ENCODE results near the gene PLCB1.

PLCB1 gene

DNA sequence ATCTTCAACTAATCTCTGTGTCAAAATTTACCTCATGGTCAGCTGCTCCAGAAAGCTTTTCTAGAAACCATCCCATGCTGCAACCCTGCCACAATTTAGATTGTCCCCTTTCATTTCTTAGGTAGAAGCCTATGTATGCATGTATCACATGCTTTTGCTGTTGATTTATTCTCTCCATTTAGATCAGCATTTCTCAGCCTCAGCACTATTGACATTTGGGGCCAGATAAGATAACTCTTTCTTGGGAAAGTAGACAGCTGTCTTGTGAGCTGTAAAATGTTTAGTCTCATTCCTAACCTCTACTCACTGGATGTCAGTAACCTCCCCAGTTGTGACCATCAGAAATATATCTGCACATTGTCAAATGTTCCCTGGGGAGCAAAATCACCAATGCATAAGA, 99.0 kb downstream of the PLCB1 start:
- Mint-ChIP-seq H3K36me3 (ENCODE audit: low read depth) (no peaks in the 10 kb centered on the region), H3K27ac (no peak overlapping the region), H3K27me3 (ENCODE audit: low read depth, poor library complexity) (no peaks in the 10 kb centered on the region), H3K9me3 (no peaks in the 10 kb centered on the region), H3K4me1 (peaks cover 8% of the 10 kb centered on the region), H3K4me3 (no peak overlapping the region)
- TF ChIP-seq, protein P1, sequence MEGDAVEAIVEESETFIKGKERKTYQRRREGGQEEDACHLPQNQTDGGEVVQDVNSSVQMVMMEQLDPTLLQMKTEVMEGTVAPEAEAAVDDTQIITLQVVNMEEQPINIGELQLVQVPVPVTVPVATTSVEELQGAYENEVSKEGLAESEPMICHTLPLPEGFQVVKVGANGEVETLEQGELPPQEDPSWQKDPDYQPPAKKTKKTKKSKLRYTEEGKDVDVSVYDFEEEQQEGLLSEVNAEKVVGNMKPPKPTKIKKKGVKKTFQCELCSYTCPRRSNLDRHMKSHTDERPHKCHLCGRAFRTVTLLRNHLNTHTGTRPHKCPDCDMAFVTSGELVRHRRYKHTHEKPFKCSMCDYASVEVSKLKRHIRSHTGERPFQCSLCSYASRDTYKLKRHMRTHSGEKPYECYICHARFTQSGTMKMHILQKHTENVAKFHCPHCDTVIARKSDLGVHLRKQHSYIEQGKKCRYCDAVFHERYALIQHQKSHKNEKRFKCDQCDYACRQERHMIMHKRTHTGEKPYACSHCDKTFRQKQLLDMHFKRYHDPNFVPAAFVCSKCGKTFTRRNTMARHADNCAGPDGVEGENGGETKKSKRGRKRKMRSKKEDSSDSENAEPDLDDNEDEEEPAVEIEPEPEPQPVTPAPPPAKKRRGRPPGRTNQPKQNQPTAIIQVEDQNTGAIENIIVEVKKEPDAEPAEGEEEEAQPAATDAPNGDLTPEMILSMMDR (IDR thresholded peaks at IDR 0.05): no peak
- DNase-seq: no peak

DNA sequence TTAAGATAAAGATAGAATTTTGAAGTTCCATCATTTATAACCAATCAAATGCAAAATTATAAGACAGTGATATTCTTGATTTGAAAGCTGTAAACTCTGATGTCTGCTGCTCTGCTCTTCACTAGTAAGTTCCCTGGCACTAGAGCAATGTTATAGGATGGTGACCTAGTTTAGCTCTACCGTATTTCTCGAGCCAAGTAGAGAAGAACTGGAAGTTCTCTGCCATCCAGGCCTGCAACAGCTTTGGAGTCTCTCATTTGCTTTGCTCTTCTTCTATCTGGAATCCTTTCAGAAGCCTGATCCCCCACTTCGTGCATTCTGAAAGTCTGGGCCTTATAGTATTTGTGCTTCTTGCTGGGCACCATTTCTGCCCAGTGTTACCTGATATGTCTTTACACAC, 100.3 kb downstream of the PLCB1 start:
- no peak for DNase-seq
- no peaks in the 10 kb centered on the region for H3K9me3 Mint-ChIP-seq
- H3K27me3 Mint-ChIP-seq (ENCODE audit: low read depth, poor library complexity): no peaks in the 10 kb centered on the region
- no peak overlapping the region for H3K4me3 Mint-ChIP-seq
- H3K36me3 Mint-ChIP-seq (ENCODE audit: low read depth): no peaks in the 10 kb centered on the region
- H3K4me1 Mint-ChIP-seq: peaks cover 8% of the 10 kb centered on the region
- H3K27ac Mint-ChIP-seq: no peak overlapping the region
- TF ChIP-seq, protein P1 (IDR thresholded peaks at IDR 0.05): no peak

DNA sequence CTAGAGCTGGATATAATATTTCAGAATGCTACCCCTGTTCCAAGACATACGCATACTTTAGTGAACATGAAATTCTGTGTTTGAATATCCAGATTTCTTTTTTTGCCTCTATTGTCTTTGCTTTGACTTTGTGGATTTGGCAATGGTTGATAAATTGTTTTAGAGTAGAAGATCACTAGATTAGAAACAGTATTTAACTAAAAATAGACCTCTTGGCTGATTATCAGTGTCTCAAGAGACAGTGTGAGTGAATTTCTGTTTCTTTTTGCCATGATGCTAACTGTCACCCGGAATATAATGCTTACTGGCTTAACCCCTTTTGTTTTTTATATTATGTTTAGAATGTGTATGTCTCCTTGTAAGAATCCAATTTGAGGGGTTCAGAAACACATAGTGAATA, 102.5 kb downstream of the PLCB1 start:
- H3K36me3 Mint-ChIP-seq (ENCODE audit: low read depth): no peaks in the 10 kb centered on the region
- DNase-seq: no peak
- TF ChIP-seq, protein P1 (IDR thresholded peaks at IDR 0.05): no peak
- H3K4me1 Mint-ChIP-seq: no peaks in the 10 kb centered on the region
- H3K9me3 Mint-ChIP-seq: no peaks in the 10 kb centered on the region
- H3K27ac Mint-ChIP-seq: peak overlapping the region; percentile 18
- no peaks in the 10 kb centered on the region for H3K27me3 Mint-ChIP-seq (ENCODE audit: low read depth, poor library complexity)
- no peak overlapping the region for H3K4me3 Mint-ChIP-seq

DNA sequence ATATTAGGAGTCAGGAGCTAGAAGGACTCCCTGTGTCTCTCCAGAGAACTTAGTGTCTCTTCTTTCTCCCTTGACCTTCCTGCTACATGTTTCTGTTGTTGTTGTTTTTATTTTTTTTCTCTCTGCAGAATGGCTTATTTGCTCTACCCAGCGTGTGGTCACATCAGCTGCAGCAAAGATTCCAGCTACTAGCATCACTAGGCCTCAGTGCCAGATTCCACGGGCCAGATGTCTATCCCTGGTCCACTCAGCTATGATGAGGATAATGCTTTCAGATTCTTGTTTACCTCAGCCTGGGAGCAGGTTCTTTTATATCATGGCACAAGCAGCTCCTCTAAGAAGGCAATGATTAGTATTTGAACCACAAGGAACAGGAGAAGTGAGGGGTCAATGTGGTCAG, 110.0 kb downstream of the PLCB1 start:
- no peaks in the 10 kb centered on the region for H3K9me3 Mint-ChIP-seq
- H3K27me3 Mint-ChIP-seq (ENCODE audit: low read depth, poor library complexity): no peaks in the 10 kb centered on the region

DNA sequence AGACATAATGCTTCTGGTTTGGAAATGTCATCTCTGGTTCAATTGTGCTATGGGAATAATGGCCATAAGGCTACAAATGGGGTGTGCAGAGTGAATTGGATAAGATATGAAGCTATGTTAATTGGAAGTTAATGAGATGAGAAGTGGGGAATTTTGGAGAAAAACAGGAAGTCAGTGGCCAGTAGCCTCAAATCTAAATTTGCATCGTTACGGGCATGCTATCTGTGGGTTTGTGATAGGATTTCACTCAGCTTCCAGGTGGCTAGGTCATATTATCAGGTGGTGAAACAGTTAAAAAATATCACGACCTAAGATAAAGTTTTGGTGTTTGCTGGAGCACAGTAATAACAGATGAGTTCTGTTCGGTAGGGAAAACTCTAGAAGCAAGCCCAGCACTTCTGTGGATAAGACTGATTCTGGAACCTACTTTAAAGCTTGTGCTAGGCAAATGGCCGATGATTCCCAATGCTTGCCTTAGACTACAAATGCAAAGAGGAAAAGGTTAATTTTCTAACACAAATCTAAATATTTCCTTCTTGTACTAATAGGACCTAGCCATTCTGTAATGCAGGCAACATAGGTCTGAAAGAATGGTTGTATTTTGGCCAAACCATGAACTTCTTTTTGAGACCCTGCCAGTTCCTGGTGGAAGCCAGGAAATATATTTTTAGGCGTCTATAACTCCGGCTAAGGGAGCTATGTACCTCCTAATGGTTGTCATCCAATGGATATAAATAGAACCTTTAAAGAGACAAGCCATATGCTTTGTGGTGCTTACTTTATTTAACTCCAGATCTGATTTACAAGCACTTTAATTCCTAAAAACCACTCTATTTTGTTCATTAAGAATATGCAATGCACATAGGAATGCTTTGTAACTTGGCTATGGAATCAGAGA, 111.0 kb downstream of the PLCB1 start:
- Mint-ChIP-seq H3K27ac (no peak overlapping the region), H3K27me3 (ENCODE audit: low read depth, poor library complexity) (peaks cover 4% of the 10 kb centered on the region), H3K36me3 (ENCODE audit: low read depth) (no peaks in the 10 kb centered on the region), H3K9me3 (no peaks in the 10 kb centered on the region), H3K4me1 (peaks cover 8% of the 10 kb centered on the region), H3K4me3 (no peak overlapping the region)
- TF ChIP-seq, protein P1 (IDR thresholded peaks at IDR 0.05): no peak
- no peak for DNase-seq

More for the DNA sequence above, 110.0 kb downstream of the PLCB1 start:
- TF ChIP-seq, protein P1 (IDR thresholded peaks at IDR 0.05): no peak
- H3K4me3 Mint-ChIP-seq: no peak overlapping the region
- no peaks in the 10 kb centered on the region for H3K36me3 Mint-ChIP-seq (ENCODE audit: low read depth)
- no peak for DNase-seq
- H3K27ac Mint-ChIP-seq: no peak overlapping the region
- H3K4me1 Mint-ChIP-seq: peaks cover 8% of the 10 kb centered on the region

DNA sequence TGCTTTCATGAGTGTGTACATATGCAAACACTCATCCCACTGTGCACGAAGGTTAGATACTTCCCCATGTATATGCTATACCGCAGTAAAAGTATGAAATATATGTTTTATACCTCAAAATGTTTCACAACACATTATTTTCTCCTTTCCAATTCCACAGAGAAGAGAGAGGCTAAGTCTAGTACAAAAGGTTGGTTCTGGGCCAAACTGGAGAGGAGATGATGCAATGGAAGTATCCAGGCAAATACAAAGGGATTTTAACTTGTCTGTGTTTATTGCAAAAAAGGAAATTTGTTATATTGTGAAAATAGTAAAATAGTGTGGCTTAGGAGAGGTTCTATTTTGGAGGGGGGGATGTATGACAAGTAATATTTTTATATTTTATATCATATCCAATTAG, 112.6 kb downstream of the PLCB1 start:
- no peak for DNase-seq
- TF ChIP-seq, protein P1 (IDR thresholded peaks at IDR 0.05): no peak

More for the DNA sequence above, 112.6 kb downstream of the PLCB1 start:
- H3K27ac Mint-ChIP-seq: no peak overlapping the region
- peaks cover 17% of the 10 kb centered on the region for H3K4me1 Mint-ChIP-seq
- no peaks in the 10 kb centered on the region for H3K36me3 Mint-ChIP-seq (ENCODE audit: low read depth)
- no peaks in the 10 kb centered on the region for H3K9me3 Mint-ChIP-seq
- H3K4me3 Mint-ChIP-seq: no peak overlapping the region
- H3K27me3 Mint-ChIP-seq (ENCODE audit: low read depth, poor library complexity): peaks cover 4% of the 10 kb centered on the region
